Measurements from ENCODE around the gene MCHR1.

Gene MCHR1

GRCh38 chr22:40645579-40646197, 33.6 kb upstream of the MCHR1 start:
- Histone ChIP-seq H3K4me2 (ENCODE audit: low read length) (peak overlapping the region; percentile 86), H3K9me3 (ENCODE audit: insufficient read depth, low read length) (no peaks in the 10 kb centered on the region), H3K27ac (ENCODE audit: low read length) (no peak overlapping the region), H3K4me1 (ENCODE audit: low read length) (peaks cover 25% of the 10 kb centered on the region), H3K4me3 (ENCODE audit: low read length) (peak overlapping the region; percentile 73), H4K20me1 (ENCODE audit: insufficient read depth, low read length) (no peaks in the 10 kb centered on the region), H3K27me3 (ENCODE audit: low read depth, low read length) (no peaks in the 10 kb centered on the region), H2AFZ (ENCODE audit: low read depth, low read length) (peak overlapping the region; percentile 61), H3K79me2 (ENCODE audit: low read length) (no peaks in the 10 kb centered on the region), H3K36me3 (replicated peaks; ENCODE audit: low read depth, low read length) (no peaks in the 10 kb centered on the region), H3K9ac (ENCODE audit: low read length) (peak overlapping the region; percentile 58)
- TF ChIP-seq EZH2phosphoT487 (IDR thresholded peaks at IDR 0.05; ENCODE audit: low read depth) (no peak), CTCF (IDR thresholded peaks at IDR 0.05; ENCODE audit: low read depth, low read length) (no peak)

GRCh38 chr22:40648386-40648785, 30.9 kb upstream of the MCHR1 start:
- Histone ChIP-seq H3K27me3 (ENCODE audit: low read depth, low read length) (no peaks in the 10 kb centered on the region), H3K4me1 (ENCODE audit: low read length) (peaks cover 38% of the 10 kb centered on the region), H2AFZ (ENCODE audit: low read depth, low read length) (peak overlapping the region; percentile 91), H3K4me2 (ENCODE audit: low read length) (peak overlapping the region; percentile 56), H3K27ac (ENCODE audit: low read length) (no peak overlapping the region), H3K9me3 (ENCODE audit: insufficient read depth, low read length) (no peaks in the 10 kb centered on the region), H4K20me1 (ENCODE audit: insufficient read depth, low read length) (no peaks in the 10 kb centered on the region), H3K4me3 (ENCODE audit: low read length) (peak overlapping the region; percentile 31), H3K36me3 (replicated peaks; ENCODE audit: low read depth, low read length) (no peaks in the 10 kb centered on the region), H3K79me2 (ENCODE audit: low read length) (peaks cover 8% of the 10 kb centered on the region; the same call in 1 of the 2 replicates), H3K9ac (ENCODE audit: low read length) (no peak overlapping the region)
- TF ChIP-seq CTCF (IDR thresholded peaks at IDR 0.05; ENCODE audit: low read depth, low read length) = no peak

GRCh38 chr22:40651057-40651456, 28.2 kb upstream of the MCHR1 start:
- peak overlapping the region; percentile 98 for H2AFZ ChIP-seq (ENCODE audit: low read depth, low read length)
- H3K36me3 ChIP-seq (replicated peaks; ENCODE audit: low read depth, low read length) = no peaks in the 10 kb centered on the region
- H3K79me2 ChIP-seq (ENCODE audit: low read length) = peaks cover 8% of the 10 kb centered on the region; the same call in 1 of the 2 replicates
- no peaks in the 10 kb centered on the region for H4K20me1 ChIP-seq (ENCODE audit: insufficient read depth, low read length)
- no peaks in the 10 kb centered on the region for H3K9me3 ChIP-seq (ENCODE audit: insufficient read depth, low read length)
- H3K4me3 ChIP-seq (ENCODE audit: low read length) = peak overlapping the region; percentile 77
- peak overlapping the region; percentile 86 for H3K4me2 ChIP-seq (ENCODE audit: low read length)
- H3K27ac ChIP-seq (ENCODE audit: low read length) = peak overlapping the region; percentile 56; the same call in 1 of the 2 replicates
- TF ChIP-seq EZH2phosphoT487 (IDR thresholded peaks at IDR 0.05; ENCODE audit: low read depth) (no peak), CTCF (IDR thresholded peaks at IDR 0.05; ENCODE audit: low read depth, low read length) (no peak)
- H3K27me3 ChIP-seq (ENCODE audit: low read depth, low read length) = no peaks in the 10 kb centered on the region
- H3K4me1 ChIP-seq (ENCODE audit: low read length) = peaks cover 34% of the 10 kb centered on the region
- peak overlapping the region; percentile 74 for H3K9ac ChIP-seq (ENCODE audit: low read length)

GRCh38 chr22:40651563-40652501, 27.5 kb upstream of the MCHR1 start:
- peak overlapping the region; percentile 86 for H3K4me2 ChIP-seq (ENCODE audit: low read length)

More at GRCh38 chr22:40651563-40652501, 27.5 kb upstream of the MCHR1 start:
- Histone ChIP-seq H3K79me2 (ENCODE audit: low read length) (peaks cover 8% of the 10 kb centered on the region; the same call in 1 of the 2 replicates), H3K27me3 (ENCODE audit: low read depth, low read length) (no peaks in the 10 kb centered on the region), H3K4me3 (ENCODE audit: low read length) (peak overlapping the region; percentile 77), H3K4me1 (ENCODE audit: low read length) (peaks cover 30% of the 10 kb centered on the region), H3K9ac (ENCODE audit: low read length) (peak overlapping the region; percentile 74), H3K9me3 (ENCODE audit: insufficient read depth, low read length) (no peaks in the 10 kb centered on the region), H4K20me1 (ENCODE audit: insufficient read depth, low read length) (no peaks in the 10 kb centered on the region), H2AFZ (ENCODE audit: low read depth, low read length) (peak overlapping the region; percentile 98), H3K27ac (ENCODE audit: low read length) (peak overlapping the region; percentile 56), H3K36me3 (replicated peaks; ENCODE audit: low read depth, low read length) (no peaks in the 10 kb centered on the region)
- no peak for TF ChIP-seq CTCF (IDR thresholded peaks at IDR 0.05; ENCODE audit: low read depth, low read length)
- no peak for TF ChIP-seq EZH2phosphoT487 (IDR thresholded peaks at IDR 0.05; ENCODE audit: low read depth)

Data from OCI-LY3 (cell line).